Measurements from ENCODE around the gene DOCK4. TPM values are rescaled to one million over a fixed set of nuclear protein-coding genes. Genes with fewer than 3 reads are reported as not detected.

The DOCK4 gene
- total RNA-seq, 6 experiments from 2014 or later, result 9.4 to 29.9 (median 22.8) TPM

DNA sequence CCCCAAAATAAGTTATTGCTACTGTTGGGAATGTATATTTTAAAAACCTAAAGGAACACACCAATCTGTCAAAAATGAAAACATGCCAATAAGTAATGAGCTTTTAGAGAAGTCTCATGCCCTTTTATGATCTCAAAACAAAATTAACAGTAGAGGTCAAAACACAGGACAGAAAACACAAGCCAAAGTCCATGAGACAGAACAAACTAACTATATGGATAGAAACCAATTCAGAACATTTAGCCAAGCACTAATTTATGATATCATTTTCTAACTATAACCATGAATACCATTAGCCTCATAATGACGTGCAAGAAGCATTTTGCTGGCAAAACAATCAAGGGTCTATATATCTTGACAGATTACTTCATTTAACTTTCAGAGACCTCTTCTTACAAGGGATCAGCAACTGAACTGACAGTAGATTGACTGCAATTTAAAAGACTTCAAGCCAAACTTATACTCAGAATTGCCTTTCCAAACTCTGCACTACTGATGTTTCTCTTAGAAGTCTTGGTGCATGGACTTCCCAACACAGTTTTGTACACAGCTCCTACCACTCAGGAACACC lies 200.9 kb downstream of the DOCK4 start:
- DNase-seq (no peak), ATAC-seq (peak; percentile 53 to 77 (median 64))
- intact Hi-C loops (cut with DNase I), result no loop called here
- no peaks in the 10 kb centered on the region for H3K9me3 ChIP-seq
- H3K36me3 ChIP-seq, result no peaks in the 10 kb centered on the region
- no peak overlapping the region for H3K4me3 ChIP-seq
- H3K4me1 ChIP-seq, result peaks cover 0 to 17% (median 6%) of the 10 kb centered on the region in 4 donors
- 25% methylated on average over 1 of the region's 1 CpG for WGBS (ENCODE audit: insufficient coverage, low coverage, low lambda C conversion rate, missing lambda C conversion rate)
- peak overlapping the region in 1 of 3 donors; percentile 19 for H3K27ac ChIP-seq
- TF ChIP-seq POLR2A (IDR thresholded peaks at IDR 0.05), result no peak
- TF ChIP-seq, protein P1, sequence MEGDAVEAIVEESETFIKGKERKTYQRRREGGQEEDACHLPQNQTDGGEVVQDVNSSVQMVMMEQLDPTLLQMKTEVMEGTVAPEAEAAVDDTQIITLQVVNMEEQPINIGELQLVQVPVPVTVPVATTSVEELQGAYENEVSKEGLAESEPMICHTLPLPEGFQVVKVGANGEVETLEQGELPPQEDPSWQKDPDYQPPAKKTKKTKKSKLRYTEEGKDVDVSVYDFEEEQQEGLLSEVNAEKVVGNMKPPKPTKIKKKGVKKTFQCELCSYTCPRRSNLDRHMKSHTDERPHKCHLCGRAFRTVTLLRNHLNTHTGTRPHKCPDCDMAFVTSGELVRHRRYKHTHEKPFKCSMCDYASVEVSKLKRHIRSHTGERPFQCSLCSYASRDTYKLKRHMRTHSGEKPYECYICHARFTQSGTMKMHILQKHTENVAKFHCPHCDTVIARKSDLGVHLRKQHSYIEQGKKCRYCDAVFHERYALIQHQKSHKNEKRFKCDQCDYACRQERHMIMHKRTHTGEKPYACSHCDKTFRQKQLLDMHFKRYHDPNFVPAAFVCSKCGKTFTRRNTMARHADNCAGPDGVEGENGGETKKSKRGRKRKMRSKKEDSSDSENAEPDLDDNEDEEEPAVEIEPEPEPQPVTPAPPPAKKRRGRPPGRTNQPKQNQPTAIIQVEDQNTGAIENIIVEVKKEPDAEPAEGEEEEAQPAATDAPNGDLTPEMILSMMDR (IDR thresholded peaks at IDR 0.05), result no peak
- no peaks in the 10 kb centered on the region for H3K27me3 ChIP-seq

DNA sequence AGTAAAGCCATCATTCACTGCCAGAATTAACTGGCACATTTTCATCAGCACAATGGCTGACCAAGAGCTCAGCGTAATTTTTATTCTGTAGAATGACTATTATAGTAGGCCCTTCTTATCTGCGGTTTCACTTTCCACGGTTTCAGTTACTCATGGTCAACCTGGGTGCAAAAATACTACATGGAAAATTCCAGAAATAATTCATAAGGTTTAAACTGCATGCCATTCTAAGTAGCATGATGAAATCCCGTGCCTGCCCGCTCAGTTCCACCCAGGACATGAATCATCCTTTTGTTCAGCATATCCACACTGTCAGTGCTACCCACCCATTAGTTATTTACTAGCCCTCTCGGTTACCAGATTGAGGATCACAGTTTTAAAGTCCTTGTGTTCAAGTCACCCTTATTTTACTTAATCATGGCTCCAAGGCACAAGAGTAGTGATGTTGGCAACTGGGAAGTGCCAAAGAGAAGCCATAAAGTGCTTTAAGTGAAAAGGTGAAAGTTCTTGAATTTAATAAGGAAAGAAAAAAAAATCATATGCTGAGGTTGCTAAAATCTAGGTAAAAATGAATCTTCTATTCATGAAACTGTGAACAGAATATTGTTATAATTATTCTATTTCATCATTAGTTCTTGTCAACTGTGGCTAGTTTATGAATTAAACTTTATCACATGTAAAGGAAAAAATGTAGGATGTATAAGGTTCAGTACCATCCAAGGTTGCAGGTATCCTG lies 204.9 kb downstream of the DOCK4 start:
- 78% methylated on average over 6 of the region's 6 CpGs for WGBS (ENCODE audit: insufficient coverage, low coverage, low lambda C conversion rate, missing lambda C conversion rate)
- no peak for TF ChIP-seq POLR2A (IDR thresholded peaks at IDR 0.05)
- TF ChIP-seq, protein P1 (IDR thresholded peaks at IDR 0.05), result no peak
- intact Hi-C loops (cut with DNase I), result no loop called here
- no peaks in the 10 kb centered on the region for H3K27me3 ChIP-seq
- ATAC-seq, result peak in 1 of 4 donors; percentile 56
- H3K36me3 ChIP-seq, result no peaks in the 10 kb centered on the region
- H3K4me3 ChIP-seq, result no peak overlapping the region
- H3K27ac ChIP-seq, result no peak overlapping the region
- no peaks in the 10 kb centered on the region for H3K9me3 ChIP-seq
- no peak for DNase-seq
- H3K4me1 ChIP-seq, result peaks cover 0 to 17% (median 6%) of the 10 kb centered on the region in 4 donors

DNA sequence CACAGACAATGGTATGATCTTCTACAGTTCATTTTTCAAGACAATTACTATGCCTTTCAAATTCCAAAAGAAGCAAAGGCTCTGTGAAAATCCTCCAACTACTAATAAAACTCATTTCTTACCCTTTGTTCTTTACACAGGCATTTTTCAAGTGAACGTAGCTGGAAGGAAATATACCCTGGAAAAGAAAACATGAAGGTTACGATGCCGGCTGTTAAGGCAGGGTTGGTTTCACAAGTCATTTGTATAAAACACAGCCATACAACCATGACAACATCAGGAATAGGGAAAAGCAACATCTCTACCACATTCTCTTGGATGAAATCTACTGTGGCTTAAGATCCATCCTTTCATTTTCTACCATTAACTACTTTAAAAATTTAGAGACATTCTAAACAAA lies 207.9 kb downstream of the DOCK4 start:
- no peak overlapping the region for H3K27ac ChIP-seq
- no peaks in the 10 kb centered on the region for H3K27me3 ChIP-seq
- no peak overlapping the region for H3K4me3 ChIP-seq
- intact Hi-C loops (cut with DNase I), result no loop called here
- TF ChIP-seq, protein P1 (IDR thresholded peaks at IDR 0.05), result no peak
- TF ChIP-seq POLR2A (IDR thresholded peaks at IDR 0.05), result no peak
- H3K4me1 ChIP-seq, result no peaks in the 10 kb centered on the region
- no peak for DNase-seq
- no peaks in the 10 kb centered on the region for H3K9me3 ChIP-seq
- ATAC-seq, result no peak
- no peaks in the 10 kb centered on the region for H3K36me3 ChIP-seq
- 91% methylated on average over 3 of the region's 3 CpGs for WGBS (ENCODE audit: insufficient coverage, low coverage, low lambda C conversion rate, missing lambda C conversion rate)

DNA sequence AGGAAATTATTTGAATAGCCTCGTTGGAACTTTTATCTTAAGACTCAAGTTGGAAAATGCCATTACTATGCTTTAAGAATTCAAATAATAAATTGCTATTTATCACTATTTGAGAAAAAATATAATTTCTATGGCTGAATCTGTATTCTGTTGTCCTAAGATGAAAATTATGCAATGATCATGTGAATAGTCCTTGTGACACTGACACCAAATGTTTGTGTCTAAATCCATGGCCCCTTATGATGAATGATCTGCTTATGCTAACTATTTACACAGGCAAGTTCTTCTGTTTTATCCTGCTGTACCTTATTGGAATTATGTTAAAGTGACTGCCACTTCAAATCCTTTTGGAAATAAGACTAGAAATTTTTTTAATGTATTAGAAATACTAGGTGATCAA lies 208.7 kb downstream of the DOCK4 start:
- 63% methylated on average over 1 of the region's 1 CpG for WGBS (ENCODE audit: insufficient coverage, low coverage, low lambda C conversion rate, missing lambda C conversion rate)
- TF ChIP-seq, protein P1 (IDR thresholded peaks at IDR 0.05), result no peak
- TF ChIP-seq POLR2A (IDR thresholded peaks at IDR 0.05), result no peak

More for the DNA sequence above, 208.7 kb downstream of the DOCK4 start:
- no peak for ATAC-seq
- DNase-seq, result no peak
- no peaks in the 10 kb centered on the region for H3K9me3 ChIP-seq
- intact Hi-C loops (cut with DNase I), result no loop called here
- no peak overlapping the region for H3K27ac ChIP-seq
- H3K4me1 ChIP-seq, result no peaks in the 10 kb centered on the region
- H3K36me3 ChIP-seq, result no peaks in the 10 kb centered on the region
- H3K4me3 ChIP-seq, result no peak overlapping the region
- no peaks in the 10 kb centered on the region for H3K27me3 ChIP-seq
